ENCODE results near the gene PADI3.

DNA sequence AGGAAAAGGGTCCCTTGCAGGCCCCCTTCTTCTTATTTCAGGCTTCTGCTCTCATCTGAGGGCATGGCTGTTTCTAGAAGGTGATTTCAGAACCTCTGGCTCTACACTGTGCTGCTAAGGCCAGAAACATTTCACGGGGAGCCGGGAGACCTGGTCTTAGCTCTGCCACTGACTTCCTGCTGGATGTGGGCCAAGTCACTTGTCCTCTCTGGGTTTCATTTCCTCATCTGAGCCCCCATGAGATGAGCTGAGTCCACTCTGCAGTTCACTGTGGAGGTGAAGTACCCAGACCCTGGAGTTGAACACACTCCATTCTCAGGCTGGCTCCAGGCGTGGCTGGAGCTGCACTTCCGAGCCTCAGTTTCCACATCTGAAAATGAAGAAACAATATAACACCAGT is 41.9 kb upstream of the PADI3 start:
- no peak for TF ChIP-seq POLR2AphosphoS5 (IDR thresholded peaks at IDR 0.05; ENCODE audit: low read depth)
- TF ChIP-seq, protein P1, sequence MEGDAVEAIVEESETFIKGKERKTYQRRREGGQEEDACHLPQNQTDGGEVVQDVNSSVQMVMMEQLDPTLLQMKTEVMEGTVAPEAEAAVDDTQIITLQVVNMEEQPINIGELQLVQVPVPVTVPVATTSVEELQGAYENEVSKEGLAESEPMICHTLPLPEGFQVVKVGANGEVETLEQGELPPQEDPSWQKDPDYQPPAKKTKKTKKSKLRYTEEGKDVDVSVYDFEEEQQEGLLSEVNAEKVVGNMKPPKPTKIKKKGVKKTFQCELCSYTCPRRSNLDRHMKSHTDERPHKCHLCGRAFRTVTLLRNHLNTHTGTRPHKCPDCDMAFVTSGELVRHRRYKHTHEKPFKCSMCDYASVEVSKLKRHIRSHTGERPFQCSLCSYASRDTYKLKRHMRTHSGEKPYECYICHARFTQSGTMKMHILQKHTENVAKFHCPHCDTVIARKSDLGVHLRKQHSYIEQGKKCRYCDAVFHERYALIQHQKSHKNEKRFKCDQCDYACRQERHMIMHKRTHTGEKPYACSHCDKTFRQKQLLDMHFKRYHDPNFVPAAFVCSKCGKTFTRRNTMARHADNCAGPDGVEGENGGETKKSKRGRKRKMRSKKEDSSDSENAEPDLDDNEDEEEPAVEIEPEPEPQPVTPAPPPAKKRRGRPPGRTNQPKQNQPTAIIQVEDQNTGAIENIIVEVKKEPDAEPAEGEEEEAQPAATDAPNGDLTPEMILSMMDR (conservative IDR thresholded peaks at IDR 0.05; ENCODE audit: low read depth in 2 of 2): no peak
- TF ChIP-seq EZH2 (IDR thresholded peaks at IDR 0.05; ENCODE audit: low read depth, unreplicated experiment): no peak
- TF ChIP-seq EZH2phosphoT487 (IDR thresholded peaks at IDR 0.05; ENCODE audit: unreplicated experiment): no peak
- TF ChIP-seq, protein P2, sequence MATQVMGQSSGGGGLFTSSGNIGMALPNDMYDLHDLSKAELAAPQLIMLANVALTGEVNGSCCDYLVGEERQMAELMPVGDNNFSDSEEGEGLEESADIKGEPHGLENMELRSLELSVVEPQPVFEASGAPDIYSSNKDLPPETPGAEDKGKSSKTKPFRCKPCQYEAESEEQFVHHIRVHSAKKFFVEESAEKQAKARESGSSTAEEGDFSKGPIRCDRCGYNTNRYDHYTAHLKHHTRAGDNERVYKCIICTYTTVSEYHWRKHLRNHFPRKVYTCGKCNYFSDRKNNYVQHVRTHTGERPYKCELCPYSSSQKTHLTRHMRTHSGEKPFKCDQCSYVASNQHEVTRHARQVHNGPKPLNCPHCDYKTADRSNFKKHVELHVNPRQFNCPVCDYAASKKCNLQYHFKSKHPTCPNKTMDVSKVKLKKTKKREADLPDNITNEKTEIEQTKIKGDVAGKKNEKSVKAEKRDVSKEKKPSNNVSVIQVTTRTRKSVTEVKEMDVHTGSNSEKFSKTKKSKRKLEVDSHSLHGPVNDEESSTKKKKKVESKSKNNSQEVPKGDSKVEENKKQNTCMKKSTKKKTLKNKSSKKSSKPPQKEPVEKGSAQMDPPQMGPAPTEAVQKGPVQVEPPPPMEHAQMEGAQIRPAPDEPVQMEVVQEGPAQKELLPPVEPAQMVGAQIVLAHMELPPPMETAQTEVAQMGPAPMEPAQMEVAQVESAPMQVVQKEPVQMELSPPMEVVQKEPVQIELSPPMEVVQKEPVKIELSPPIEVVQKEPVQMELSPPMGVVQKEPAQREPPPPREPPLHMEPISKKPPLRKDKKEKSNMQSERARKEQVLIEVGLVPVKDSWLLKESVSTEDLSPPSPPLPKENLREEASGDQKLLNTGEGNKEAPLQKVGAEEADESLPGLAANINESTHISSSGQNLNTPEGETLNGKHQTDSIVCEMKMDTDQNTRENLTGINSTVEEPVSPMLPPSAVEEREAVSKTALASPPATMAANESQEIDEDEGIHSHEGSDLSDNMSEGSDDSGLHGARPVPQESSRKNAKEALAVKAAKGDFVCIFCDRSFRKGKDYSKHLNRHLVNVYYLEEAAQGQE (IDR thresholded peaks at IDR 0.05; ENCODE audit: unreplicated experiment): no peak
- TF ChIP-seq, protein P3, sequence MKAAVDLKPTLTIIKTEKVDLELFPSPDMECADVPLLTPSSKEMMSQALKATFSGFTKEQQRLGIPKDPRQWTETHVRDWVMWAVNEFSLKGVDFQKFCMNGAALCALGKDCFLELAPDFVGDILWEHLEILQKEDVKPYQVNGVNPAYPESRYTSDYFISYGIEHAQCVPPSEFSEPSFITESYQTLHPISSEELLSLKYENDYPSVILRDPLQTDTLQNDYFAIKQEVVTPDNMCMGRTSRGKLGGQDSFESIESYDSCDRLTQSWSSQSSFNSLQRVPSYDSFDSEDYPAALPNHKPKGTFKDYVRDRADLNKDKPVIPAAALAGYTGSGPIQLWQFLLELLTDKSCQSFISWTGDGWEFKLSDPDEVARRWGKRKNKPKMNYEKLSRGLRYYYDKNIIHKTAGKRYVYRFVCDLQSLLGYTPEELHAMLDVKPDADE (IDR thresholded peaks at IDR 0.05): no peak
- TF ChIP-seq CREB1 (CRISPR knock-in tag; IDR thresholded peaks at IDR 0.05; ENCODE audit: low read depth): no peak
- no peak for TF ChIP-seq ZNF331 (CRISPR knock-in tag; IDR thresholded peaks at IDR 0.05; ENCODE audit: low read depth)
- no peak for TF ChIP-seq ZNF114 (CRISPR knock-in tag; IDR thresholded peaks at IDR 0.05)
- no peak for TF ChIP-seq NANOG (IDR thresholded peaks at IDR 0.05; ENCODE audit: borderline replicate concordance)
- TF ChIP-seq STAT1 (IDR thresholded peaks at IDR 0.05; ENCODE audit: unreplicated experiment): no peak
- no peak for TF ChIP-seq JUNB (IDR thresholded peaks at IDR 0.05; ENCODE audit: unreplicated experiment)
- TF ChIP-seq, protein P4, sequence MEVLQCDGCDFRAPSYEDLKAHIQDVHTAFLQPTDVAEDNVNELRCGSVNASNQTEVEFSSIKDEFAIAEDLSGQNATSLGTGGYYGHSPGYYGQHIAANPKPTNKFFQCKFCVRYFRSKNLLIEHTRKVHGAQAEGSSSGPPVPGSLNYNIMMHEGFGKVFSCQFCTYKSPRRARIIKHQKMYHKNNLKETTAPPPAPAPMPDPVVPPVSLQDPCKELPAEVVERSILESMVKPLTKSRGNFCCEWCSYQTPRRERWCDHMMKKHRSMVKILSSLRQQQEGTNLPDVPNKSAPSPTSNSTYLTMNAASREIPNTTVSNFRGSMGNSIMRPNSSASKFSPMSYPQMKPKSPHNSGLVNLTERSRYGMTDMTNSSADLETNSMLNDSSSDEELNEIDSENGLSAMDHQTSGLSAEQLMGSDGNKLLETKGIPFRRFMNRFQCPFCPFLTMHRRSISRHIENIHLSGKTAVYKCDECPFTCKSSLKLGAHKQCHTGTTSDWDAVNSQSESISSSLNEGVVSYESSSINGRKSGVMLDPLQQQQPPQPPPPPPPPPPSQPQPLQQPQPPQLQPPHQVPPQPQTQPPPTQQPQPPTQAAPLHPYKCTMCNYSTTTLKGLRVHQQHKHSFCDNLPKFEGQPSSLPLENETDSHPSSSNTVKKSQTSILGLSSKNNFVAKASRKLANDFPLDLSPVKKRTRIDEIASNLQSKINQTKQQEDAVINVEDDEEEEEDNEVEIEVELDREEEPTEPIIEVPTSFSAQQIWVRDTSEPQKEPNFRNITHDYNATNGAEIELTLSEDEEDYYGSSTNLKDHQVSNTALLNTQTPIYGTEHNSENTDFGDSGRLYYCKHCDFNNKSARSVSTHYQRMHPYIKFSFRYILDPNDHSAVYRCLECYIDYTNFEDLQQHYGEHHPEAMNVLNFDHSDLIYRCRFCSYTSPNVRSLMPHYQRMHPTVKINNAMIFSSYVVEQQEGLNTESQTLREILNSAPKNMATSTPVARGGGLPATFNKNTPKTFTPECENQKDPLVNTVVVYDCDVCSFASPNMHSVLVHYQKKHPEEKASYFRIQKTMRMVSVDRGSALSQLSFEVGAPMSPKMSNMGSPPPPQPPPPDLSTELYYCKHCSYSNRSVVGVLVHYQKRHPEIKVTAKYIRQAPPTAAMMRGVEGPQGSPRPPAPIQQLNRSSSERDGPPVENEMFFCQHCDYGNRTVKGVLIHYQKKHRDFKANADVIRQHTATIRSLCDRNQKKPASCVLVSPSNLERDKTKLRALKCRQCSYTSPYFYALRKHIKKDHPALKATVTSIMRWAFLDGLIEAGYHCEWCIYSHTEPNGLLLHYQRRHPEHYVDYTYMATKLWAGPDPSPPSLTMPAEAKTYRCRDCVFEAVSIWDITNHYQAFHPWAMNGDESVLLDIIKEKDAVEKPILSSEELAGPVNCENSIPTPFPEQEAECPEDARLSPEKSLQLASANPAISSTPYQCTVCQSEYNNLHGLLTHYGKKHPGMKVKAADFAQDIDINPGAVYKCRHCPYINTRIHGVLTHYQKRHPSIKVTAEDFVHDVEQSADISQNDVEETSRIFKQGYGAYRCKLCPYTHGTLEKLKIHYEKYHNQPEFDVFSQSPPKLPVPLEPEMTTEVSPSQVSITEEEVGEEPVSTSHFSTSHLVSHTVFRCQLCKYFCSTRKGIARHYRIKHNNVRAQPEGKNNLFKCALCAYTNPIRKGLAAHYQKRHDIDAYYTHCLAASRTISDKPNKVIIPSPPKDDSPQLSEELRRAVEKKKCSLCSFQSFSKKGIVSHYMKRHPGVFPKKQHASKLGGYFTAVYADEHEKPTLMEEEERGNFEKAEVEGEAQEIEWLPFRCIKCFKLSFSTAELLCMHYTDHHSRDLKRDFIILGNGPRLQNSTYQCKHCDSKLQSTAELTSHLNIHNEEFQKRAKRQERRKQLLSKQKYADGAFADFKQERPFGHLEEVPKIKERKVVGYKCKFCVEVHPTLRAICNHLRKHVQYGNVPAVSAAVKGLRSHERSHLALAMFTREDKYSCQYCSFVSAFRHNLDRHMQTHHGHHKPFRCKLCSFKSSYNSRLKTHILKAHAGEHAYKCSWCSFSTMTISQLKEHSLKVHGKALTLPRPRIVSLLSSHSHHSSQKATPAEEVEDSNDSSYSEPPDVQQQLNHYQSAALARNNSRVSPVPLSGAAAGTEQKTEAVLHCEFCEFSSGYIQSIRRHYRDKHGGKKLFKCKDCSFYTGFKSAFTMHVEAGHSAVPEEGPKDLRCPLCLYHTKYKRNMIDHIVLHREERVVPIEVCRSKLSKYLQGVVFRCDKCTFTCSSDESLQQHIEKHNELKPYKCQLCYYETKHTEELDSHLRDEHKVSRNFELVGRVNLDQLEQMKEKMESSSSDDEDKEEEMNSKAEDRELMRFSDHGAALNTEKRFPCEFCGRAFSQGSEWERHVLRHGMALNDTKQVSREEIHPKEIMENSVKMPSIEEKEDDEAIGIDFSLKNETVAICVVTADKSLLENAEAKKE (CRISPR knock-in tag; IDR thresholded peaks at IDR 0.05): no peak

Measured in GM23338 (cell line).